Measurements from ENCODE around the gene C6orf52.
"Not testable (repeated sequence)": the region's sequence is repeated elsewhere in the genome, so short reads cannot be mapped to it uniquely, and the experiment has no call there.

Gene C6orf52

DNA sequence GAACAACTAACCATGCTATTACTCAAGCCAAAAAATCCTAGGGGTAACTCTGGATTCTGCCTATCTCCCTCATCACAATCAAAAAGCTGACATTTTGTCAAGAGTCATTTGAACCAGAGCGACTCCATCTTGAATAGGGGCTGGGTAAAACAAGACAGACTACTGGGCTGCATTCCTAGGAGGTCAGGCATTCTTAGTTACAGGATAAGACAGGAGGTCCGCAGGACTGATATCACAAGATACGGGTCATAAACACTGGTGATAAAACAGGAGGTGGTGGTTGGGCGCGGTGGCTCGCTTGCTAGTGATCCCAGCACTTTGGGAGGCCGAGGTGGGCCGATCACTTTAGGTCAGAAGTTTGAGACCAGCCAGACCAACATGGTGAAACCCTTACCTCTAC, 32.2 kb downstream of the C6orf52 start:
- H3K27ac ChIP-seq (ENCODE audit: low read depth, low read length) = no peak overlapping the region
- no peaks in the 10 kb centered on the region for H3K36me3 ChIP-seq (ENCODE audit: control insufficient read depth, insufficient read depth, low read length)
- H3K9ac ChIP-seq (ENCODE audit: low read length) = no peak overlapping the region
- H3K4me1 ChIP-seq (ENCODE audit: control insufficient read depth, insufficient read depth, low read length) = no peaks in the 10 kb centered on the region
- H3K27me3 ChIP-seq (ENCODE audit: control insufficient read depth, insufficient read depth, low read length) = no peaks in the 10 kb centered on the region
- no peak overlapping the region for H3K4me3 ChIP-seq (ENCODE audit: low read length)

DNA sequence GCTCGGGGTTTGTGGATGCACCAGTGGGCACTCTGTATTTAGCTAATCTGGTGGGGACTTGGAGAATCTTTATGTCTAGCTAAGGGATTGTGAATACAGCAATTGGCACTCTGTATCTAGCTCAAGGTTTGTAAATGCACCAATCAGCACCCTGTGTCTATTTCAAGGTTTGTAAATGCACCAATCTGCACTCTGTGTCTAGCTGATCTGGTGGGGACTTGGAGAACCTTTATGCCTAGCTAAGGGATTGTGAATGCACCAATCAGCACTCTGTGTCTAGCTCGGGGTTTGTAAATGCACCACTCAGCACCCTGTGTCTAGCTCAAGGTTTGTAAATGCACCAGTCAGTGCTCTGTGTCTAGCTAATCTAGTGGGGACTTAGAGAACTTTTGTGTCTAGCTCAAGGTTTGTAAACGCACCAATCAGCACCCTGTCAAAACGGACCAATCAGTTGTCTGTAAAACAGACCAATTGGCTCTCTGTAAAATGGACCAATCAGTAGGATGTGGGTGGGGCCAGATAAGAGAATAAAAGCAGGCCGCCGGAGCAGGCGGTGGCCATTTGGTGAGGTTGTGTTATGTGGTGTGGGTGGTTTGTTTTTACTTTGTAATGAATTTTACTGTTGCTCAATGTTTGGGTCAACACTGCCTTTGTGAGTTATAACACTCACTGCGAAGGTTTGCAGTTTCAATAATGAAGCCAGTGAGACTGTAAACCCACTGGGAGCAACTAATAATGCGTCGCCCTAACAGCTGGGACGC, 33.8 kb downstream of the C6orf52 start:
- not testable (repeated sequence) for H3K4me1 ChIP-seq (ENCODE audit: control insufficient read depth, insufficient read depth, low read length); H3K9ac ChIP-seq (ENCODE audit: low read length); H3K27me3 ChIP-seq (ENCODE audit: control insufficient read depth, insufficient read depth, low read length); H3K36me3 ChIP-seq (ENCODE audit: control insufficient read depth, insufficient read depth, low read length); H3K27ac ChIP-seq (ENCODE audit: low read depth, low read length); H3K4me3 ChIP-seq (ENCODE audit: low read length)

DNA sequence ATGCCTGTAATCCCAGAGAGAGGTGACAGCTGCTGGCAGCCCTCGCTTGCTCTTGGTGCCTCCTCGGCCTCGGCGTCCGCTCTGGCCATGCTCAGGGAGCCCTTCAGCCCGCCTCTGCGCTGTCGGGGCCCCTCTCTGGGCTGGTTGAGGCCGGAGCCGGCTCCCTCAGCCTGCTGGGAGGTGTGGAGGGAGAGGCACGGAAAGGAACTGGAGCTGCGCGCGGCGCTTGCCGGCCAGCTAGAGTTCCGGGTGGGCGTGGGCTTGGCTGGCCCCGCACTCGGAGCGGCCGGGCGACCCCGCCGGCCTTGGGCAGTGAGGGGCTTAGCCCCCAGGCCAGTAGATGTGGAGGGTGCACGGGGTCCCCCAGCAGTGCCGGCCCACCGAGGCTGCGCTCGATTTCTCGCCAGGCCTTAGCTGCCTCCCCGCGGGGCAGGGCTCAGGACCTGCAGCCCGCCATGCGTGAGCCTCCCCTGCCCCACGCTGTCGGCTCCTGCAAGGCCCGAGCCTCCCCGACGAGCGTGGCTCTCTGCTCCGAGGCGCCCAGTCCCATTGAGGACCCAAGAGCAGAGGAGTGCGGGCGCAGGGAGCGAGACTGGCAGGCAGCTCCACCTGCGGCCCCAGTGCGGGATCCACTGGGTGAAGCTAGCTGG, 34.6 kb downstream of the C6orf52 start:
- no peak overlapping the region for H3K4me3 ChIP-seq (ENCODE audit: low read length)
- no peaks in the 10 kb centered on the region for H3K27me3 ChIP-seq (ENCODE audit: control insufficient read depth, insufficient read depth, low read length)
- no peaks in the 10 kb centered on the region for H3K36me3 ChIP-seq (ENCODE audit: control insufficient read depth, insufficient read depth, low read length)
- no peaks in the 10 kb centered on the region for H3K4me1 ChIP-seq (ENCODE audit: control insufficient read depth, insufficient read depth, low read length)
- no peak overlapping the region for H3K27ac ChIP-seq (ENCODE audit: low read depth, low read length)
- H3K9ac ChIP-seq (ENCODE audit: low read length) = no peak overlapping the region

DNA sequence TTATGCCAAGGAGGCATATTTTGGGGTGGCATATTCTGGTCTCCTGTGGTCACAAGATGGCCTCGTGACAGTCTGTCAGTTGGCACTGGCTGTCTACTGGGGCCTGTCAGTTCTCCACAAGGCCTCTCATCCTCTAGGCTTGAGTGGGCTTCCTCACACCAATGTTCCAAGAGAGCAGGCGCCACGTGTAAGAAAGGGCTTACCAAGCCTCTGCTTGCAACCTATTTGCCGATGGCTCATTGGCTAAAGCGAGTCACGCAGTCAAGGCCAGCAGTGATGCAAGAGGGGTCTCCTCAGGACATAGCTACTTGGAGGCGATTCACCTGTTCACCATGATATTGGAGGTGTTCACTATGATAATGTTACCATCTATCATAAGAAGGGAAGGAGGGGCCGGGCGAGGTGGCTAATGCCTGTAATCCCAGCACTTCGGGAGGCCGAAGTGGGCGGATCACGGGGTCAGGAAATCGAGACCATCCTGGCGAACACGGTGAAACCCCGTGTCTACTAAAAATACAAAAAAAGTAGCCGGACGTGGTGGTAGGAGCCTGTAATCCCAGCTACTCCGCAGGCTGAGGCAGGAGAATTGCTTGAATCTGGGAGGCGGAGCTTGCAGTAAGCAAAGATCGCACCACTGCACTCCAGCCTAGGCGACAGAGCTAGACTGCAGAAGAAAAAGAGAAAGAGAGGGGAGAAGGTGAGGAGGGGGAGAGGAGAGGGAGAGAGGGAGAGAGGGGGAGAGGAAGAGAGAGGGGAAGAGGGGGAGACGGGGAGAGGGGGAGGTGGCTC, 35.3 kb downstream of the C6orf52 start:
- Histone ChIP-seq H3K27ac (ENCODE audit: low read depth, low read length) (no peak overlapping the region), H3K4me3 (ENCODE audit: low read length) (no peak overlapping the region), H3K36me3 (ENCODE audit: control insufficient read depth, insufficient read depth, low read length) (no peaks in the 10 kb centered on the region), H3K4me1 (ENCODE audit: control insufficient read depth, insufficient read depth, low read length) (no peaks in the 10 kb centered on the region), H3K27me3 (ENCODE audit: control insufficient read depth, insufficient read depth, low read length) (no peaks in the 10 kb centered on the region), H3K9ac (ENCODE audit: low read length) (no peak overlapping the region)

DNA sequence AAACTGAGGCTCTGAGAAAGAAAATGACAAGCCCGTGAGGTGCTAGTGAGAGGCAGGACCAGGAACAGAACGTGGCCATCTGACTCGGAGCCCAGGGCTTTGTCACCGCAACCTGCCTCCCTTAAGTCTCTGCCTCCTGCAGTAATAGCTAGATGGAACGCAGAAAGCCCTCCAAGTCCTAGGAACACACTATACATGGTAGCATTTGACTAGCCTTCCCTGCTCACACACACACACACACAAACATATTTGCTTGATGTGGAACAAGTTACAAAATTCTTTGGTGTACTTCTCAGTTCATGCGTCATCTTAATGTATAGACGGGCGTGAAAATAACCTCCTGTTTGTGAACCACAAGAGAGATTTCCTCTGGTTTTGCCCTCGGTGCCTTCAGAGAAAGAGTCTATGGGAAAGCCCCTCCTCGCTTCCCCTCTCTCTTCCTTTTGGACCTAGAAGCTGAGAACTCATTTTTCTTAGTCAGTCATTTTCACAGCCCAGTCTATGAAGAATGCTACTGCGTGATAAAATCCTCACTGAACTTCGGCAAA, 38.8 kb downstream of the C6orf52 start:
- no peak overlapping the region for H3K4me3 ChIP-seq (ENCODE audit: low read length)
- no peaks in the 10 kb centered on the region for H3K36me3 ChIP-seq (ENCODE audit: control insufficient read depth, insufficient read depth, low read length)
- H3K27ac ChIP-seq (ENCODE audit: low read depth, low read length) = no peak overlapping the region
- H3K27me3 ChIP-seq (ENCODE audit: control insufficient read depth, insufficient read depth, low read length) = no peaks in the 10 kb centered on the region
- no peaks in the 10 kb centered on the region for H3K4me1 ChIP-seq (ENCODE audit: control insufficient read depth, insufficient read depth, low read length)
- H3K9ac ChIP-seq (ENCODE audit: low read length) = no peak overlapping the region

DNA sequence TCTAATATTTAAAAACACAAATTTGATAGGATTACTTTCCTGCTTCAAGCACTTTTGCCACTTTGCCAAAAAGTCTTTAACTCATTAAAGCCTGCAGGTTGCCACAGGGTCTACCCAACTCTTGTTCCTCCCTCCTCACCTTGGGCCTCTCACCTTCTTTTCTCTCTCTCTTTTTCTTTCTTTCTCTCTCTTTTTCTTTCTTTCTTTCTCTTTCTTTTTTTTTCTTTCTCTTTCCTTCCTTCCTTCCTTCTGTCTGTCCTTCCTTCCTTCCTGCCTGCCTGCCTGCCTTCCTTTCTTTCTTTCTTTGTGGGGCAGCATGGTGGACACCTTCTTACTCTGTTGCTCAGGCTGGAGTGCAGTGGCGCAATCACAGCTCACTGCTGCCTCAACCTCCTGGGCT, 50.2 kb downstream of the C6orf52 start:
- Histone ChIP-seq H3K9ac (ENCODE audit: low read length) (no peak overlapping the region), H3K27me3 (ENCODE audit: control insufficient read depth, insufficient read depth, low read length) (no peaks in the 10 kb centered on the region), H3K4me1 (ENCODE audit: control insufficient read depth, insufficient read depth, low read length) (no peaks in the 10 kb centered on the region), H3K36me3 (ENCODE audit: control insufficient read depth, insufficient read depth, low read length) (no peaks in the 10 kb centered on the region), H3K27ac (ENCODE audit: low read depth, low read length) (no peak overlapping the region), H3K4me3 (ENCODE audit: low read length) (no peak overlapping the region)

DNA sequence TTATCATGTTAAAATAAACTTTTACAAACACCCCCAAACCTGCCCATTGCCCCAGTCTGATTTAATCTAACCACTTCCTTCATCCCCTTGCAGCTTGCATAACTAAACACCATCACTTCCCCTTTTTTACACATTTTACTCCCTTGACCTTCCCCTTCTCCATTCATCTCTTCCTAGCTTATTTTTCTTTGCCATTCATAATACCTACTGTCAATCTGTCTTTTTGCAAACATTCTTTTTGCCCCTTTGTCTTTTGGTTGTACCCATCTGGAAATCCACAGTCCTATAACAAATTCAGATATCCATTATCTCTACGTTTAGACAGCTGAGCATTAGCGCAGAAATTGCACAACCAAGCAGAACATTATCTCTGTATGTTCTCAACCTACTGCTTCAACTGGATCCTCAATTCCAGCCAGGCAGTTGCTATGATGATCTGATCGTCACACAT, 51.2 kb downstream of the C6orf52 start:
- H3K36me3 ChIP-seq (ENCODE audit: control insufficient read depth, insufficient read depth, low read length) = no peaks in the 10 kb centered on the region
- no peak overlapping the region for H3K9ac ChIP-seq (ENCODE audit: low read length)
- H3K4me3 ChIP-seq (ENCODE audit: low read length) = no peak overlapping the region
- H3K4me1 ChIP-seq (ENCODE audit: control insufficient read depth, insufficient read depth, low read length) = no peaks in the 10 kb centered on the region
- no peak overlapping the region for H3K27ac ChIP-seq (ENCODE audit: low read depth, low read length)
- H3K27me3 ChIP-seq (ENCODE audit: control insufficient read depth, insufficient read depth, low read length) = no peaks in the 10 kb centered on the region

DNA sequence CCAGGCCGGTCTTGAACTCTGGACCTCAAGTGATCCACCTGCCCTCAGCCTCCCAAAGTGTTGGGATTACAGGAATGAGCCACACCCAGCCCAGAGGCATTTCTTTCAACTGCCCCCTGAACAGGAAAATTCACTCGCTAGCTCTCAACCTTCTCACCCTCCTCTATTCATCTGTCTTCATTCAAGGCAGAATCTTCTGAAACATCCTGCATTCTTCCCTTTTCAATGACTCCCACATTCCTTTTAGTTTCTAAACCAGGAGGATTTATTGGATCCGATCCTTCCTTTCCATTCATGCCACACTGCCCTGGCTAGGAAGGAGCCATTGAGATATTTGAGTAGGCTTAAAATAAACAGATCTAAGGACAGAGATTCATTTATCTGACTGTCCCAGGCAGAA, 52.9 kb downstream of the C6orf52 start:
- H3K27ac ChIP-seq (ENCODE audit: low read depth, low read length) = no peak overlapping the region
- no peaks in the 10 kb centered on the region for H3K36me3 ChIP-seq (ENCODE audit: control insufficient read depth, insufficient read depth, low read length)
- H3K27me3 ChIP-seq (ENCODE audit: control insufficient read depth, insufficient read depth, low read length) = no peaks in the 10 kb centered on the region

DNA sequence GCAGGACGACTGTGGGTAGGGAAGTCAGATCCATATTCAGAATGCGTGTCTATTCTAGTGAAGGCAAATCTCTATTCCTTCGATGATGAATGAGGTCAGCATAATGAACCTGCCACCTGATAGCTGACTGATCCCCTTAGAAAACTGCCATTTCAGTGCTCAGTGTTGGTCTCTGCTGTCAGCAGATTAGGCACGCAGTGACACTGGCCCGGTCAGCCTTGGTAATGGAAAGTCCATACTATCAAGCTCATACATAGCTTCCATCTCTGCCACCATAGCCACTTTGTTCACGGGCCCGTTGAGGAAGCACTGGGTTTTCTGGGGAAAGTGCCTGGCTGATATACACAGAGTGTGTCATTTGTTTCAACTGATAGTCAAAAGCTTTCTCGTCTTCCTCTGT, 54.0 kb downstream of the C6orf52 start:
- Histone ChIP-seq H3K27ac (ENCODE audit: low read depth, low read length) (no peak overlapping the region), H3K36me3 (ENCODE audit: control insufficient read depth, insufficient read depth, low read length) (no peaks in the 10 kb centered on the region), H3K27me3 (ENCODE audit: control insufficient read depth, insufficient read depth, low read length) (no peaks in the 10 kb centered on the region), H3K9ac (ENCODE audit: low read length) (no peak overlapping the region), H3K4me3 (ENCODE audit: low read length) (no peak overlapping the region), H3K4me1 (ENCODE audit: control insufficient read depth, insufficient read depth, low read length) (no peaks in the 10 kb centered on the region)

More for the DNA sequence above, 52.9 kb downstream of the C6orf52 start:
- Histone ChIP-seq H3K4me1 (ENCODE audit: control insufficient read depth, insufficient read depth, low read length) (no peaks in the 10 kb centered on the region), H3K9ac (ENCODE audit: low read length) (no peak overlapping the region), H3K4me3 (ENCODE audit: low read length) (no peak overlapping the region)

DNA sequence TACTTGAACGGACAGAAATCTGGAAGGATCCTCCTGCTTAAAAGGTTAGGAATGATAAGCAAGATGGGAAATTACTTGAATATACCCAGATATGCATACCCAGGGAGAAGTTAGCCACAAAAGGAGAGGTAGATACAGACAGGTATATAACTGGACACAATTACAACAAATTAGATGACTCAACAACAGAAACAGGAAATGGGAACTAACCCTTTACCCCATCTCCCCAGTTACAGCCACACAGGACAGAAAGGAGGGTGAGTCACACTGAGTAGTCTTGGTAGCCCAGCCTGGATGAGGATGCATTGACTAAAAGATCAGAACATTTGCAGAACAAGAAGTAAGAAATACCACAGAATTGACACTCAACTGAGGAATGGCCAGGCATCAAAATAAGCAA, 61.2 kb downstream of the C6orf52 start:
- Histone ChIP-seq H3K27ac (ENCODE audit: low read depth, low read length) (no peak overlapping the region), H3K27me3 (ENCODE audit: control insufficient read depth, insufficient read depth, low read length) (no peaks in the 10 kb centered on the region), H3K36me3 (ENCODE audit: control insufficient read depth, insufficient read depth, low read length) (no peaks in the 10 kb centered on the region), H3K4me1 (ENCODE audit: control insufficient read depth, insufficient read depth, low read length) (no peaks in the 10 kb centered on the region), H3K9ac (ENCODE audit: low read length) (no peak overlapping the region), H3K4me3 (ENCODE audit: low read length) (no peak overlapping the region)

DNA sequence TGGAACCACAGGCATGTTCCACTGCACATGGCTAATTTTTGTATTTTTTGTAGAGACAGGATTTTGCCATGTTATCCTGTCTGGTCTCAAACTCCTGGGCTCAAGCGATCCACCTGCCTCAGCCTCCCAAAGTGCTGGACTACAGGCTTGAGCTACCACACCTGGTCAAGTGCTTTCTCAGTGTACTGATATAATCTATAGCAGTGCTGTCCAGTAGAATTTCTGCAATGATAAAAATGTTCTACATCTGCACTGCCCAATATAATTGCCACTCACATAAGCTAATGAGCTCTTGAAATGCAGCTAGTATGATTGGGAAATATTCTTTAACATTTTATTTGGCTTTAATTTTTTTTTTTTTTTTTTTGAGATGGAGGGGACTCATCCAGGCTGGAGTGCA, 64.2 kb downstream of the C6orf52 start:
- Histone ChIP-seq H3K27me3 (ENCODE audit: control insufficient read depth, insufficient read depth, low read length) (no peaks in the 10 kb centered on the region), H3K36me3 (ENCODE audit: control insufficient read depth, insufficient read depth, low read length) (no peaks in the 10 kb centered on the region), H3K27ac (ENCODE audit: low read depth, low read length) (no peak overlapping the region), H3K9ac (ENCODE audit: low read length) (no peak overlapping the region), H3K4me1 (ENCODE audit: control insufficient read depth, insufficient read depth, low read length) (peaks cover 4% of the 10 kb centered on the region), H3K4me3 (ENCODE audit: low read length) (no peak overlapping the region)

DNA sequence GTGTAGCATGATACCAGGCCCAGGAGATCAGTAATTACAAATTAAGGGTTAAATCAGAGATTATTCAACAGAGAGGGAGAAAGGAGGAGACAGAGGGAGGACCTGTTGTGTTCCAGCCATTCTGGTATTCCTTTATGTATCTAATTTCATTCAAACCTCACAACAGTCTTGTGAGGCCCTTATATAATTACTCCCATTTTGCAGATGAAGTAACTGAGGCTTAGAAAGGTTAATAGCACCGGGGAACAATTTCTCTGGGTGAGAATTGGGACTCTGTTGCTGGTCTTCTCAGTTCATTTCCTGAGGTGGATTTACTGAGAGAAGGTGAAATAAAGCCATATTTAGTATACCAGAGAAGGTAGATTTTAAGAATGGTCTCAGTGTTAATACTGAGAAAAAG, 66.6 kb downstream of the C6orf52 start:
- no peak overlapping the region for H3K9ac ChIP-seq (ENCODE audit: low read length)
- H3K27ac ChIP-seq (ENCODE audit: low read depth, low read length) = no peak overlapping the region
- peaks cover 4% of the 10 kb centered on the region for H3K4me1 ChIP-seq (ENCODE audit: control insufficient read depth, insufficient read depth, low read length)
- H3K4me3 ChIP-seq (ENCODE audit: low read length) = no peak overlapping the region
- no peaks in the 10 kb centered on the region for H3K36me3 ChIP-seq (ENCODE audit: control insufficient read depth, insufficient read depth, low read length)
- H3K27me3 ChIP-seq (ENCODE audit: control insufficient read depth, insufficient read depth, low read length) = no peaks in the 10 kb centered on the region
